Measurements from ENCODE around the gene MYL9.

The MYL9 gene

GRCh38 chr20:36538026-36538722 is 3.1 kb upstream of the MYL9 start:
- Histone ChIP-seq H3K4me2 (ENCODE audit: insufficient read depth, low read length) (no peak overlapping the region), H3K9me3 (ENCODE audit: insufficient read depth, low read length, severe bottlenecking) (no peaks in the 10 kb centered on the region), H3K36me3 (ENCODE audit: insufficient read depth, low read length) (no peaks in the 10 kb centered on the region), H2AFZ (ENCODE audit: low read depth, low read length) (no peak overlapping the region), H3K79me2 (ENCODE audit: insufficient read depth, low read length) (no peaks in the 10 kb centered on the region), H3K4me1 (ENCODE audit: insufficient read depth, low read length) (no peaks in the 10 kb centered on the region), H4K20me1 (ENCODE audit: insufficient read depth, low read length) (0 out of 2 replicates have a peak, but pooled peaks cover 2% of the 10 kb centered on the region), H3K27ac (ENCODE audit: low read length) (no peak overlapping the region), H3K4me3 (ENCODE audit: low read depth in 1 of 2, low read length in 2 of 2) (no peak overlapping the region), H3K9ac (ENCODE audit: low read depth, low read length) (no peak overlapping the region), H3K27me3 (ENCODE audit: insufficient read depth, low read length, poor library complexity) (no peaks in the 10 kb centered on the region)
- TF ChIP-seq, protein P1, sequence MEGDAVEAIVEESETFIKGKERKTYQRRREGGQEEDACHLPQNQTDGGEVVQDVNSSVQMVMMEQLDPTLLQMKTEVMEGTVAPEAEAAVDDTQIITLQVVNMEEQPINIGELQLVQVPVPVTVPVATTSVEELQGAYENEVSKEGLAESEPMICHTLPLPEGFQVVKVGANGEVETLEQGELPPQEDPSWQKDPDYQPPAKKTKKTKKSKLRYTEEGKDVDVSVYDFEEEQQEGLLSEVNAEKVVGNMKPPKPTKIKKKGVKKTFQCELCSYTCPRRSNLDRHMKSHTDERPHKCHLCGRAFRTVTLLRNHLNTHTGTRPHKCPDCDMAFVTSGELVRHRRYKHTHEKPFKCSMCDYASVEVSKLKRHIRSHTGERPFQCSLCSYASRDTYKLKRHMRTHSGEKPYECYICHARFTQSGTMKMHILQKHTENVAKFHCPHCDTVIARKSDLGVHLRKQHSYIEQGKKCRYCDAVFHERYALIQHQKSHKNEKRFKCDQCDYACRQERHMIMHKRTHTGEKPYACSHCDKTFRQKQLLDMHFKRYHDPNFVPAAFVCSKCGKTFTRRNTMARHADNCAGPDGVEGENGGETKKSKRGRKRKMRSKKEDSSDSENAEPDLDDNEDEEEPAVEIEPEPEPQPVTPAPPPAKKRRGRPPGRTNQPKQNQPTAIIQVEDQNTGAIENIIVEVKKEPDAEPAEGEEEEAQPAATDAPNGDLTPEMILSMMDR (IDR thresholded peaks at IDR 0.05; ENCODE audit: borderline replicate concordance, extremely low read depth, low read length, poor library complexity, severe bottlenecking): no peak
- no peak for TF ChIP-seq EZH2 (IDR thresholded peaks at IDR 0.05; ENCODE audit: borderline replicate concordance, low read depth, low read length, severe bottlenecking)
- ATAC-seq (ENCODE audit: insufficient read depth, low read depth): no peak
- no peak for DNase-seq

GRCh38 chr20:36540551-36541211 is 638 bp upstream of the MYL9 start:
- no peak overlapping the region for H3K4me3 ChIP-seq (ENCODE audit: low read depth in 1 of 2, low read length in 2 of 2)

GRCh38 chr20:36541768-36542488 is 609 bp downstream of the MYL9 start:
- no peak overlapping the region for H3K27ac ChIP-seq (ENCODE audit: low read length)
- DNase-seq: no peak

More at GRCh38 chr20:36540551-36541211, 638 bp upstream of the MYL9 start:
- H3K27me3 ChIP-seq (ENCODE audit: insufficient read depth, low read length, poor library complexity): no peaks in the 10 kb centered on the region
- no peaks in the 10 kb centered on the region for H3K9me3 ChIP-seq (ENCODE audit: insufficient read depth, low read length, severe bottlenecking)
- no peaks in the 10 kb centered on the region for H3K79me2 ChIP-seq (ENCODE audit: insufficient read depth, low read length)
- no peak overlapping the region for H3K4me2 ChIP-seq (ENCODE audit: insufficient read depth, low read length)
- TF ChIP-seq, protein P1 (IDR thresholded peaks at IDR 0.05; ENCODE audit: borderline replicate concordance, extremely low read depth, low read length, poor library complexity, severe bottlenecking): no peak
- TF ChIP-seq EZH2 (IDR thresholded peaks at IDR 0.05; ENCODE audit: borderline replicate concordance, low read depth, low read length, severe bottlenecking): no peak
- no peak overlapping the region for H3K9ac ChIP-seq (ENCODE audit: low read depth, low read length)
- H3K4me1 ChIP-seq (ENCODE audit: insufficient read depth, low read length): no peaks in the 10 kb centered on the region
- no peaks in the 10 kb centered on the region for H3K36me3 ChIP-seq (ENCODE audit: insufficient read depth, low read length)
- ATAC-seq (ENCODE audit: insufficient read depth, low read depth): no peak
- H4K20me1 ChIP-seq (ENCODE audit: insufficient read depth, low read length): peaks cover 6% of the 10 kb centered on the region; the same call in 1 of the 2 replicates
- DNase-seq: no peak
- no peak overlapping the region for H2AFZ ChIP-seq (ENCODE audit: low read depth, low read length)
- no peak overlapping the region for H3K27ac ChIP-seq (ENCODE audit: low read length)

More at GRCh38 chr20:36541768-36542488, 609 bp downstream of the MYL9 start:
- Histone ChIP-seq H3K4me2 (ENCODE audit: insufficient read depth, low read length) (no peak overlapping the region), H3K27me3 (ENCODE audit: insufficient read depth, low read length, poor library complexity) (no peaks in the 10 kb centered on the region), H3K4me1 (ENCODE audit: insufficient read depth, low read length) (no peaks in the 10 kb centered on the region), H3K79me2 (ENCODE audit: insufficient read depth, low read length) (no peaks in the 10 kb centered on the region), H3K4me3 (ENCODE audit: low read depth in 1 of 2, low read length in 2 of 2) (no peak overlapping the region), H3K36me3 (ENCODE audit: insufficient read depth, low read length) (no peaks in the 10 kb centered on the region), H3K9me3 (ENCODE audit: insufficient read depth, low read length, severe bottlenecking) (no peaks in the 10 kb centered on the region), H2AFZ (ENCODE audit: low read depth, low read length) (no peak overlapping the region), H3K9ac (ENCODE audit: low read depth, low read length) (no peak overlapping the region), H4K20me1 (ENCODE audit: insufficient read depth, low read length) (peaks cover 6% of the 10 kb centered on the region; the same call in 1 of the 2 replicates)
- TF ChIP-seq EZH2 (IDR thresholded peaks at IDR 0.05; ENCODE audit: borderline replicate concordance, low read depth, low read length, severe bottlenecking): no peak
- TF ChIP-seq, protein P1 (IDR thresholded peaks at IDR 0.05; ENCODE audit: borderline replicate concordance, extremely low read depth, low read length, poor library complexity, severe bottlenecking): peak; percentile 16
- no peak for ATAC-seq (ENCODE audit: insufficient read depth, low read depth)
